Inferior parietal cortex (tissue), 1 donor: ENCODE results near the gene RAPGEF2.
A peak's percentile ranks its signal among the peaks of the same experiment; 100 is the strongest.

Experiments used
- DNase-seq: peaks from one replicate; pipeline ENCODE4 v3.0.0-alpha.2; 2016; ENCODE audit errors: extremely low spot score

RAPGEF2 gene

GRCh38 chr4:159195361-159195769 lies 92.5 kb downstream of the RAPGEF2 start:
- no peak for DNase-seq

GRCh38 chr4:159197260-159197884 lies 94.5 kb downstream of the RAPGEF2 start:
- DNase-seq, result peak; percentile 53

- DNase-seq, result no peak
Measured at GRCh38 chr4:159197885-159198269, 95.0 kb downstream of the RAPGEF2 start.

- no peak for DNase-seq
Measured at GRCh38 chr4:159199826-159200225, 96.9 kb downstream of the RAPGEF2 start.

- no peak for DNase-seq
Measured at GRCh38 chr4:159201168-159201567, 98.3 kb downstream of the RAPGEF2 start.

GRCh38 chr4:159204566-159204965 lies 101.7 kb downstream of the RAPGEF2 start:
- no peak for DNase-seq

GRCh38 chr4:159205466-159205865 lies 102.6 kb downstream of the RAPGEF2 start:
- no peak for DNase-seq

- DNase-seq, result no peak
Measured at GRCh38 chr4:159206427-159206871, 103.6 kb downstream of the RAPGEF2 start.

GRCh38 chr4:159209249-159209648 lies 106.4 kb downstream of the RAPGEF2 start:
- DNase-seq, result no peak

GRCh38 chr4:159210975-159211374 lies 108.1 kb downstream of the RAPGEF2 start:
- DNase-seq, result no peak

GRCh38 chr4:159212675-159213293 lies 109.9 kb downstream of the RAPGEF2 start:
- DNase-seq, result no peak

GRCh38 chr4:159216834-159217233 lies 114.0 kb downstream of the RAPGEF2 start:
- no peak for DNase-seq

- no peak for DNase-seq
Measured at GRCh38 chr4:159219862-159220261, 117.0 kb downstream of the RAPGEF2 start.

GRCh38 chr4:159220353-159220752 lies 117.5 kb downstream of the RAPGEF2 start:
- DNase-seq, result no peak

- DNase-seq, result no peak
Measured at GRCh38 chr4:159221280-159221679, 118.4 kb downstream of the RAPGEF2 start.

GRCh38 chr4:159222043-159222552 lies 119.2 kb downstream of the RAPGEF2 start:
- DNase-seq, result no peak

GRCh38 chr4:159224408-159224807 lies 121.5 kb downstream of the RAPGEF2 start:
- DNase-seq, result no peak

GRCh38 chr4:159227378-159227777 lies 124.5 kb downstream of the RAPGEF2 start:
- peak; percentile 49 for DNase-seq

- peak; percentile 62 for DNase-seq
Measured at GRCh38 chr4:159227984-159228383, 125.1 kb downstream of the RAPGEF2 start.

- DNase-seq, result peak; percentile 37
Measured at GRCh38 chr4:159229164-159229563, 126.3 kb downstream of the RAPGEF2 start.

GRCh38 chr4:159232465-159233106 lies 129.7 kb downstream of the RAPGEF2 start:
- DNase-seq, result no peak

- no peak for DNase-seq
Measured at GRCh38 chr4:159235779-159236368, 133.0 kb downstream of the RAPGEF2 start.
